NCI-H1048 (cell line): ENCODE data around the gene DIPK1C.

Experiments
- DNase-seq: peaks from one replicate; lab custom pipeline; 2025; lab: John Stamatoyannopoulos, UW

Gene DIPK1C

GRCh38 chr18:74419761-74420160 is 37.3 kb downstream of the DIPK1C start:
- no peak for DNase-seq

GRCh38 chr18:74418023-74418422 is 39.1 kb downstream of the DIPK1C start:
- DNase-seq, result no peak

- DNase-seq, result no peak
Observed at GRCh38 chr18:74416124-74416523, 41.0 kb downstream of the DIPK1C start.

- no peak for DNase-seq
Observed at GRCh38 chr18:74414953-74415515, 42.1 kb downstream of the DIPK1C start.

- no peak for DNase-seq
Observed at GRCh38 chr18:74413836-74414235, 43.3 kb downstream of the DIPK1C start.

GRCh38 chr18:74412116-74412880 is 44.8 kb downstream of the DIPK1C start:
- no peak for DNase-seq

- no peak for DNase-seq
Observed at GRCh38 chr18:74411475-74411874, 45.6 kb downstream of the DIPK1C start.

- no peak for DNase-seq
Observed at GRCh38 chr18:74410441-74410992, 46.6 kb downstream of the DIPK1C start.

GRCh38 chr18:74407888-74408287 is 49.2 kb downstream of the DIPK1C start:
- DNase-seq, result no peak

- no peak for DNase-seq
Observed at GRCh38 chr18:74402806-74403433, 54.2 kb downstream of the DIPK1C start.

- no peak for DNase-seq
Observed at GRCh38 chr18:74400813-74401212, 56.3 kb downstream of the DIPK1C start.

- no peak for DNase-seq
Observed at GRCh38 chr18:74399091-74399887, 57.8 kb downstream of the DIPK1C start.

GRCh38 chr18:74397572-74397971 is 59.5 kb downstream of the DIPK1C start:
- no peak for DNase-seq

- DNase-seq, result no peak
Observed at GRCh38 chr18:74396171-74397169, 60.6 kb downstream of the DIPK1C start.

GRCh38 chr18:74395648-74396154 is 61.4 kb downstream of the DIPK1C start:
- DNase-seq, result no peak

GRCh38 chr18:74395006-74395405 is 62.1 kb downstream of the DIPK1C start:
- no peak for DNase-seq

GRCh38 chr18:74392323-74392722 is 64.8 kb downstream of the DIPK1C start:
- DNase-seq, result no peak

- no peak for DNase-seq
Observed at GRCh38 chr18:74390900-74391299, 66.2 kb downstream of the DIPK1C start.

- DNase-seq, result no peak
Observed at GRCh38 chr18:74389991-74390390, 67.1 kb downstream of the DIPK1C start.

GRCh38 chr18:74389171-74389927 is 67.8 kb downstream of the DIPK1C start:
- DNase-seq, result no peak
